HG02884 (cell line): Measurements from ENCODE around the gene IER3IP1.
"Not testable (repeated sequence)": the region's sequence is repeated elsewhere in the genome, so short reads cannot be mapped to it uniquely, and the experiment has no call there.

Experiments used
- ATAC-seq: cut with Tn5 transposase; IDR thresholded peaks from one replicate; pipeline ENCODE4 v1.9.1; 2021; ENCODE audit warnings: mild to moderate bottlenecking, moderate library complexity; ENCODE audit not compliant: unreplicated experiment

The IER3IP1 gene

GRCh38 chr18:47175898-47176575, at the start of gene IER3IP1:
IER3IP1 (minus strand) TSS chr18:47176364; CDS start chr18:47176277, 87 bp downstream.
- ATAC-seq, result peak; percentile 72

GRCh38 chr18:47215554-47216138, 39.5 kb upstream of the IER3IP1 start:
- ATAC-seq, result no peak

GRCh38 chr18:47209171-47209570, 33.0 kb upstream of the IER3IP1 start:
- no peak for ATAC-seq

GRCh38 chr18:47206945-47207637, 30.9 kb upstream of the IER3IP1 start:
- ATAC-seq, result no peak

- no peak for ATAC-seq
Measured at GRCh38 chr18:47204908-47205522, 28.9 kb upstream of the IER3IP1 start.

GRCh38 chr18:47203626-47204464, 27.7 kb upstream of the IER3IP1 start:
- ATAC-seq, result no peak

- ATAC-seq, result not testable (repeated sequence)
Measured at GRCh38 chr18:47195961-47196360, 19.8 kb upstream of the IER3IP1 start.

GRCh38 chr18:47191961-47192360, 15.8 kb upstream of the IER3IP1 start:
- ATAC-seq, result no peak

GRCh38 chr18:47187721-47188120, 11.6 kb upstream of the IER3IP1 start:
- ATAC-seq, result no peak

GRCh38 chr18:47184419-47185050, 8.4 kb upstream of the IER3IP1 start:
- ATAC-seq, result no peak

GRCh38 chr18:47182156-47182555, 6.0 kb upstream of the IER3IP1 start:
- ATAC-seq, result not testable (repeated sequence)

GRCh38 chr18:47180765-47181164, 4.6 kb upstream of the IER3IP1 start:
- no peak for ATAC-seq

GRCh38 chr18:47179520-47179919, 3.4 kb upstream of the IER3IP1 start:
- no peak for ATAC-seq

- ATAC-seq, result peak; percentile 18
Measured at GRCh38 chr18:47175283-47175897, 774 bp downstream of the IER3IP1 start.

- no peak for ATAC-seq
Measured at GRCh38 chr18:47174545-47175116, 1.5 kb downstream of the IER3IP1 start.

- no peak for ATAC-seq
Measured at GRCh38 chr18:47172476-47172875, 3.7 kb downstream of the IER3IP1 start.

- ATAC-seq, result no peak
Measured at GRCh38 chr18:47168913-47169312, 7.3 kb downstream of the IER3IP1 start.

- ATAC-seq, result no peak
Measured at GRCh38 chr18:47168509-47168908, 7.7 kb downstream of the IER3IP1 start.

- no peak for ATAC-seq
Measured at GRCh38 chr18:47166294-47166693, 9.9 kb downstream of the IER3IP1 start.
